H9 (cell line): ENCODE results near the gene TP53. TPM values are rescaled to one million over a fixed set of nuclear protein-coding genes. Genes with fewer than 3 reads are reported as not detected.

Experiments
- DNase-seq: peaks from one replicate; pipeline ENCODE4 v3.0.0-alpha.2; 2017
- H2AFZ ChIP-seq: one replicate; pipeline ENCODE4 v1.6.1; 2013; ENCODE audit warnings: mild to moderate bottlenecking, low read length, control low read depth, moderate library complexity
- H2AK5ac ChIP-seq: 2 replicates; pipeline ENCODE4 v1.6.1; 2013; ENCODE audit warnings: low read length, control low read depth, mixed read lengths; ENCODE audit not compliant: insufficient read length
- H2BK120ac ChIP-seq: one replicate; pipeline ENCODE4 v1.6.1; 2013; ENCODE audit warnings: low read depth, mild to moderate bottlenecking, low read length, control low read depth, inconsistent platforms; ENCODE audit not compliant: poor library complexity, severe bottlenecking
- H2BK12ac ChIP-seq: 2 replicates; pipeline ENCODE4 v1.6.1; 2013; ENCODE audit warnings: low read length, control low read depth, mixed read lengths, low read depth; ENCODE audit not compliant: insufficient read length
- H2BK15ac ChIP-seq: 2 replicates; pipeline ENCODE4 v1.6.1; 2013; ENCODE audit warnings: low read depth, low read length, control low read depth
- H2BK20ac ChIP-seq: one replicate; pipeline ENCODE4 v1.6.1; 2013; ENCODE audit warnings: low read depth, mild to moderate bottlenecking, low read length, control low read depth, inconsistent platforms; ENCODE audit not compliant: poor library complexity, severe bottlenecking
- H2BK5ac ChIP-seq: 2 replicates; pipeline ENCODE4 v1.6.1; 2013; ENCODE audit warnings: low read length, control low read depth, mixed read lengths; ENCODE audit not compliant: insufficient read length
- H3K14ac ChIP-seq: 2 replicates; pipeline ENCODE4 v1.6.1; 2013; ENCODE audit warnings: low read length, control low read depth; ENCODE audit not compliant: insufficient read depth
- H3K18ac ChIP-seq: 2 replicates; pipeline ENCODE4 v1.6.1; 2013; ENCODE audit warnings: low read depth, mild to moderate bottlenecking, mixed read lengths, low read length, control low read depth; ENCODE audit not compliant: insufficient read length
- H3K23ac ChIP-seq: 2 replicates; pipeline ENCODE4 v1.6.1; 2013; ENCODE audit warnings: low read length, control low read depth, mixed read lengths, low read depth; ENCODE audit not compliant: insufficient read length
- H3K23me2 ChIP-seq: 2 replicates; pipeline ENCODE4 v1.6.1; 2013; ENCODE audit warnings: low read depth, mild to moderate bottlenecking, mixed read lengths, low read length, control low read depth; ENCODE audit not compliant: insufficient read length, poor library complexity, severe bottlenecking
- H3K27ac ChIP-seq: 2 replicates; pipeline ENCODE4 v1.5.1; 2013; ENCODE audit warnings: low read length, control low read depth, mixed read lengths, low read depth; ENCODE audit not compliant: insufficient read length
- H3K27me3 ChIP-seq: 2 replicates; pipeline ENCODE4 v1.6.1; 2013; ENCODE audit warnings: low read length, control low read depth, inconsistent platforms; ENCODE audit not compliant: insufficient read depth
- H3K4ac ChIP-seq: 2 replicates; pipeline ENCODE4 v1.6.1; 2013; ENCODE audit warnings: low read depth, mild to moderate bottlenecking, control low read depth, inconsistent platforms, low read length, moderate library complexity
- H3K4me1 ChIP-seq: 2 replicates; pipeline ENCODE4 v1.6.1; 2013; ENCODE audit warnings: low read length, control low read depth, inconsistent platforms; ENCODE audit not compliant: insufficient read depth
- H3K4me2 ChIP-seq: 2 replicates; pipeline ENCODE4 v1.6.1; 2013; ENCODE audit warnings: low read length, control low read depth, mixed read lengths; ENCODE audit not compliant: insufficient read length, insufficient read depth
- H3K56ac ChIP-seq: 2 replicates; pipeline ENCODE4 v1.6.1; 2013; ENCODE audit warnings: low read depth, mild to moderate bottlenecking, mixed read lengths, low read length, control low read depth; ENCODE audit not compliant: insufficient read length
- H3K79me1 ChIP-seq: 2 replicates; pipeline ENCODE4 v1.6.1; 2013; ENCODE audit warnings: low read depth, mild to moderate bottlenecking, moderate library complexity, low read length, control low read depth, inconsistent platforms; ENCODE audit not compliant: insufficient read depth, poor library complexity, severe bottlenecking
- H3K79me2 ChIP-seq: 2 replicates; pipeline ENCODE4 v1.6.1; 2013; ENCODE audit warnings: low read length, control low read depth, inconsistent platforms; ENCODE audit not compliant: insufficient read depth
- H3K9ac ChIP-seq: 2 replicates; pipeline ENCODE4 v1.6.1; 2013; ENCODE audit warnings: low read length, control low read depth, mixed read lengths; ENCODE audit not compliant: insufficient read length; ENCODE audit errors: extremely low read depth
- H3K9me3 ChIP-seq: one replicate; pipeline ENCODE4 v1.6.1; 2013; ENCODE audit warnings: low read depth, low read length, inconsistent platforms; ENCODE audit not compliant: control insufficient read depth
- H3T11ph ChIP-seq: one replicate; pipeline ENCODE4 v1.6.1; 2013; ENCODE audit warnings: mild to moderate bottlenecking, low read length, control low read depth, inconsistent platforms
- H4K20me1 ChIP-seq: one replicate; pipeline ENCODE4 v1.6.1; 2013; ENCODE audit not compliant: control insufficient read depth, insufficient read length, insufficient read depth
- H4K5ac ChIP-seq: 2 replicates; pipeline ENCODE4 v1.6.1; 2013; ENCODE audit warnings: low read depth, mild to moderate bottlenecking, mixed read lengths, low read length, control low read depth; ENCODE audit not compliant: insufficient read length
- H4K8ac ChIP-seq: replicated peaks from 2 replicates; pipeline ENCODE4 v1.6.1; 2013; ENCODE audit warnings: low read length, control low read depth, mixed read lengths, low read depth; ENCODE audit not compliant: insufficient read length
- H4K91ac ChIP-seq: 2 replicates; pipeline ENCODE4 v1.6.1; 2013; ENCODE audit warnings: low read depth, mild to moderate bottlenecking, moderate library complexity, mixed read lengths, low read length, control low read depth; ENCODE audit not compliant: insufficient read length
- H3K27ac Mint-ChIP-seq, 3 experiments: 2 replicates in 2 of 3; 3 replicates in 1 of 3; pipeline ENCODE4 v1.8.0; 2020 to 2021; ENCODE audit warnings: mixed read lengths in 3 of 3, mild to moderate bottlenecking in 1 of 3, moderate library complexity in 1 of 3
- H3K27me3 Mint-ChIP-seq: 2 replicates; pipeline ENCODE4 v1.8.0; 2021; ENCODE audit warnings: low read depth, mild to moderate bottlenecking, moderate library complexity, mixed read lengths
- H3K36me3 Mint-ChIP-seq, 3 experiments: 2 replicates in 2 of 3; 3 replicates in 1 of 3; pipeline ENCODE4 v1.8.0; 2020 to 2021; ENCODE audit warnings: low read depth in 3 of 3, mixed read lengths in 3 of 3; ENCODE audit not compliant: insufficient read depth in 1 of 3
- H3K4me1 Mint-ChIP-seq, 2 experiments: 2 replicates each; pipeline ENCODE4 v1.8.0; 2020; ENCODE audit warnings: mixed read lengths in 2 of 2
- H3K4me3 Mint-ChIP-seq, 2 experiments: 2 replicates in 1 of 2; 3 replicates in 1 of 2; pipeline ENCODE4 v1.8.0; 2020 to 2021; ENCODE audit warnings: mild to moderate bottlenecking in 2 of 2, mixed read lengths in 2 of 2, moderate library complexity in 1 of 2
- H3K9me3 Mint-ChIP-seq, 2 experiments: 2 replicates in 1 of 2; 3 replicates in 1 of 2; pipeline ENCODE4 v1.8.0; 2020; ENCODE audit warnings: mild to moderate bottlenecking in 2 of 2, mixed read lengths in 2 of 2, moderate library complexity in 1 of 2
- CTCF ChIP-seq: fragments of 200-600 bp; sonication (generic); conservative IDR thresholded peaks from 3 replicates; pipeline ENCODE4 v1.8.0; 2021; ENCODE audit warnings: antibody characterized with exemption, mild to moderate bottlenecking
- WGBS: extraction: QIAGEN DNeasy Blood & Tissue Kit; methylation state at CpG from one replicate; pipeline ENCODE4 v1.1.7; 2013; ENCODE audit warnings: missing lambda C conversion rate, low lambda C conversion rate, mixed read lengths; ENCODE audit not compliant: insufficient read length; ENCODE audit errors: extremely low coverage; 5-methylcytosine and 5-hydroxymethylcytosine counted together
- total RNA-seq: library from RNA; stranded (reverse); gene quantifications from 2 replicates; pipeline ENCODE4 v1.2.1, GENCODE V29; 2021

TP53 gene
- total RNA-seq, 1 experiment from 2014 or later: 163 TPM

- H3T11ph ChIP-seq: no peak within 1 kb of the TSS
- H2BK5ac ChIP-seq: no peak within 1 kb of the TSS
- peaks cover 23 to 38% of the 10 kb centered on the region in 2 experiments for H3K4me1 Mint-ChIP-seq
- peaks cover 0 to 3% of the 10 kb centered on the region in 2 experiments; a peak in 2 of 5 replicates for H3K9me3 Mint-ChIP-seq
- H3K36me3 Mint-ChIP-seq: peaks cover 3 to 20% (median 9%) of the 10 kb centered on the region in 3 experiments; a peak in 5 of 7 replicates
- H3K79me2 ChIP-seq: no peaks in the 10 kb centered on the region
- peak within 1 kb of the TSS; percentile 69 to 91 for H3K4me3 Mint-ChIP-seq
- H3K4ac ChIP-seq: no peak within 1 kb of the TSS
- H3K27me3 Mint-ChIP-seq: peaks cover 69% of the 10 kb centered on the region
- no peak within 1 kb of the TSS for H2BK120ac ChIP-seq
- peak within 1 kb of the TSS; percentile 82 for H3K4me2 ChIP-seq
- H2BK15ac ChIP-seq: no peak within 1 kb of the TSS
- H4K5ac ChIP-seq: no peak within 1 kb of the TSS
- peaks cover 14% of the 10 kb centered on the region for H3K23me2 ChIP-seq
- no peak within 1 kb of the TSS for H3K27ac ChIP-seq
- H2AK5ac ChIP-seq: no peak within 1 kb of the TSS
- H3K9ac ChIP-seq: no peak within 1 kb of the TSS
- H3K27ac Mint-ChIP-seq: peak within 1 kb of the TSS; percentile 37 to 89 (median 86); a peak in 5 of 7 replicates
- no peaks in the 10 kb centered on the region for H3K79me1 ChIP-seq
- H3K23ac ChIP-seq: no peak within 1 kb of the TSS
- TF ChIP-seq CTCF: no peak
- WGBS: no CpG with 5 or more reads among the region's 34 CpGs
- H3K9me3 ChIP-seq: no peaks in the 10 kb centered on the region
- H4K8ac ChIP-seq: no peak within 1 kb of the TSS
- H3K56ac ChIP-seq: no peak within 1 kb of the TSS
- no peak within 1 kb of the TSS for H4K91ac ChIP-seq
- no peak within 1 kb of the TSS for H3K14ac ChIP-seq
- H3K4me1 ChIP-seq: no peaks in the 10 kb centered on the region
- DNase-seq: peak; percentile 98
- H2BK12ac ChIP-seq: no peak within 1 kb of the TSS
- no peak within 1 kb of the TSS for H2AFZ ChIP-seq
- no peak within 1 kb of the TSS for H2BK20ac ChIP-seq
- no peak within 1 kb of the TSS for H3K18ac ChIP-seq
- H3K27me3 ChIP-seq: peaks cover 5% of the 10 kb centered on the region
- H4K20me1 ChIP-seq: no peaks in the 10 kb centered on the region
Measured at GRCh38 chr17:7650509-7651096, 36.7 kb downstream of the TP53 start, which contains the start of gene ATP1B2. Gene ATP1B2 (plus strand): TSS chr17:7650926. CDS start chr17:7651519, 593 bp downstream.
